ENCODE data around the gene ZC3H12D. TPM values are rescaled to one million over a fixed set of nuclear protein-coding genes. Genes with fewer than 3 reads are reported as not detected.

ZC3H12D gene
- total and polyA plus RNA-seq, 2 of the 13 experiments (the other 11 are each of a cell fraction or from before 2014, with no cell fraction given) = 1.2 to 2.7 TPM

DNA sequence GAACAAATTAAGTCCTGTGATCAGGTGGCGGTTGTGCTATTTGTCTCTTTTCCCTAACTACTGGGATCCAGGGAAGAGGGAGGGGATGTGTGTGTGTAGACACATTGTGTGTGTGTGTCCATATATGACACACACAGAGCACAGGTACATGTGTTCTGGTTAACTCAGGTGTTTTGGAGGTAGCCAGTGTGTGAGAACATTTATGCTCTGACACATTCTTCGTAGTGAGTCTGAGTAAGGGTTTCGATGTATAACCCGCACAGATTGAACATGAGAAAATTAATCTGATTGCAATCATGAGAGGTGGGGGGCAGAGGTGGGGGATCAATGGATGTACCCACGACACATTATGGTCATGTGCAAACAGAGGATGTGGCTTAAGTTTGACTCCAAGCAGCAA is 12.6 kb downstream of the ZC3H12D start:
- ATAC-seq (no peak), FAIRE-seq (no peak), DNase-seq (ENCODE audit: low spot score) (no peak)
- Histone ChIP-seq H3K9me3 (ENCODE audit: low read length) (no peaks in the 10 kb centered on the region), H2AFZ (ENCODE audit: low read length) (no peak overlapping the region), H3K27me3 (ENCODE audit: control insufficient read depth in 1 of 2, insufficient read depth in 2 of 2, low read length in 2 of 2) (no peaks in the 10 kb centered on the region), H3K4me3 (replicated peaks in 1 of 3; ENCODE audit: insufficient read depth in 1 of 3, low read depth in 2 of 3, low read length in 3 of 3) (no peak overlapping the region), H4K20me1 (ENCODE audit: insufficient read depth, low read length) (no peaks in the 10 kb centered on the region), H3K79me2 (ENCODE audit: insufficient read depth, low read length) (no peaks in the 10 kb centered on the region), H3K36me3 (replicated peaks in 1 of 2; ENCODE audit: control insufficient read depth in 1 of 2, insufficient read depth in 2 of 2, low read length in 2 of 2) (no peaks in the 10 kb centered on the region), H3K4me1 (ENCODE audit: insufficient read depth, low read length) (peaks cover 40% of the 10 kb centered on the region), H3K27ac (ENCODE audit: extremely low read length, insufficient read depth, low read length) (no peak overlapping the region), H3K4me2 (ENCODE audit: low read depth, low read length) (no peak overlapping the region), H3K9ac (ENCODE audit: insufficient read depth, low read depth, low read length) (no peak overlapping the region)
- CTCF ChIA-PET (ENCODE audit: low intra/inter-chr PET ratio, low total read pairs) = interaction anchor here (1.4 kb wide), 1 partner anchor 45 kb away, joined by 7 read pairs; no protein-coding TSS in a partner anchor
- POLR2A ChIA-PET = interaction anchor here (2.3 kb wide), 1 partner anchor 12 kb away, joined by 14 read pairs; the partner anchor contains the start of gene ZC3H12D
- in situ Hi-C loops (cut with HindIII; ENCODE audit: extremely low pct_ligation_motif_present, low pct_unique_long_range_greater_than_20kb) (no loop called here), intact Hi-C loops (cut with micrococcal nuclease; ENCODE audit: unreplicated experiment) (no loop called here)
- WGBS (ENCODE audit: low lambda C conversion rate) = 97% methylated on average over 5 of the region's 5 CpGs
- no peak for TF ChIP-seq KMT2B (CRISPR knock-in tag; IDR thresholded peaks at IDR 0.05)
- TF ChIP-seq KLF11 (CRISPR knock-in tag; IDR thresholded peaks at IDR 0.05) = no peak
- TF ChIP-seq GTF2F1 (IDR thresholded peaks at IDR 0.05; ENCODE audit: low read length) = no peak
- TF ChIP-seq, protein P1, sequence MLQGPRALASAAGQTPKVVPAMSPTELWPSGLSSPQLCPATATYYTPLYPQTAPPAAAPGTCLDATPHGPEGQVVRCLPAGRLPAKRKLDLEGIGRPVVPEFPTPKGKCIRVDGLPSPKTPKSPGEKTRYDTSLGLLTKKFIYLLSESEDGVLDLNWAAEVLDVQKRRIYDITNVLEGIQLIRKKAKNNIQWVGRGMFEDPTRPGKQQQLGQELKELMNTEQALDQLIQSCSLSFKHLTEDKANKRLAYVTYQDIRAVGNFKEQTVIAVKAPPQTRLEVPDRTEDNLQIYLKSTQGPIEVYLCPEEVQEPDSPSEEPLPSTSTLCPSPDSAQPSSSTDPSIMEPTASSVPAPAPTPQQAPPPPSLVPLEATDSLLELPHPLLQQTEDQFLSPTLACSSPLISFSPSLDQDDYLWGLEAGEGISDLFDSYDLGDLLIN (CRISPR knock-in tag; IDR thresholded peaks at IDR 0.05; ENCODE audit: borderline replicate concordance) = no peak
- no peak for TF ChIP-seq PAWR (CRISPR knock-in tag; IDR thresholded peaks at IDR 0.05; ENCODE audit: borderline replicate concordance)
- no peak for TF ChIP-seq EED (CRISPR knock-in tag; IDR thresholded peaks at IDR 0.05)
- no peak for TF ChIP-seq ZNF790 (CRISPR knock-in tag; IDR thresholded peaks at IDR 0.05; ENCODE audit: borderline replicate concordance)
- TF ChIP-seq FOXO1 (CRISPR knock-in tag; IDR thresholded peaks at IDR 0.05) = no peak
- no peak for TF ChIP-seq ZNF749 (CRISPR knock-in tag; IDR thresholded peaks at IDR 0.05; ENCODE audit: borderline replicate concordance)
- BruUV-seq (replicated peaks) = no TSS peak

- Histone ChIP-seq H3K27me3 (ENCODE audit: control insufficient read depth in 1 of 2, insufficient read depth in 2 of 2, low read length in 2 of 2) (no peaks in the 10 kb centered on the region), H3K4me1 (ENCODE audit: insufficient read depth, low read length) (peaks cover 43% of the 10 kb centered on the region), H2AFZ (ENCODE audit: low read length) (no peak overlapping the region), H3K9ac (ENCODE audit: insufficient read depth, low read depth, low read length) (no peak overlapping the region), H3K4me2 (ENCODE audit: low read depth, low read length) (no peak overlapping the region), H3K36me3 (replicated peaks in 1 of 2; ENCODE audit: control insufficient read depth in 1 of 2, insufficient read depth in 2 of 2, low read length in 2 of 2) (no peaks in the 10 kb centered on the region), H3K9me3 (ENCODE audit: low read length) (no peaks in the 10 kb centered on the region), H3K79me2 (ENCODE audit: insufficient read depth, low read length) (no peaks in the 10 kb centered on the region), H4K20me1 (ENCODE audit: insufficient read depth, low read length) (no peaks in the 10 kb centered on the region), H3K27ac (ENCODE audit: extremely low read length, insufficient read depth, low read length) (no peak overlapping the region), H3K4me3 (replicated peaks in 1 of 3; ENCODE audit: insufficient read depth in 1 of 3, low read depth in 2 of 3, low read length in 3 of 3) (no peak overlapping the region)
- intact Hi-C loops (cut with micrococcal nuclease; ENCODE audit: unreplicated experiment) = no loop called here
- POLR2A ChIA-PET = no interaction called here
- CTCF ChIA-PET (ENCODE audit: low intra/inter-chr PET ratio, low total read pairs) = no interaction called here
- DNase-seq (ENCODE audit: low spot score) (no peak), FAIRE-seq (no peak), ATAC-seq (no peak)
- WGBS (ENCODE audit: low lambda C conversion rate) = 95% methylated on average over 3 of the region's 3 CpGs
- BruUV-seq (replicated peaks) = no TSS peak
- in situ Hi-C loops (cut with HindIII; ENCODE audit: extremely low pct_ligation_motif_present, low pct_unique_long_range_greater_than_20kb) = no loop called here
- TF ChIP-seq ISX (CRISPR knock-in tag; conservative IDR thresholded peaks at IDR 0.05) (no peak), ETV5 (CRISPR knock-in tag; IDR thresholded peaks at IDR 0.05; ENCODE audit: borderline replicate concordance) (no peak), JUND (CRISPR knock-in tag; IDR thresholded peaks at IDR 0.05) (no peak), NFKBIZ (CRISPR knock-in tag; IDR thresholded peaks at IDR 0.05) (no peak), ZBTB7A (CRISPR knock-in tag; IDR thresholded peaks at IDR 0.05) (no peak), NR2F2 (IDR thresholded peaks at IDR 0.05; ENCODE audit: borderline replicate concordance, low read depth) (no peak), YEATS4 (CRISPR knock-in tag; IDR thresholded peaks at IDR 0.05; ENCODE audit: borderline replicate concordance) (no peak), MAZ (IDR thresholded peaks at IDR 0.05; ENCODE audit: borderline replicate concordance, low read depth, low read length) (no peak), MAZ (CRISPR knock-in tag; IDR thresholded peaks at IDR 0.05; ENCODE audit: low read depth) (no peak), IRX3 (CRISPR knock-in tag; IDR thresholded peaks at IDR 0.05; ENCODE audit: borderline replicate concordance, low read depth) (no peak), RFXANK (CRISPR knock-in tag; IDR thresholded peaks at IDR 0.05) (no peak), KDM4B (CRISPR knock-in tag; IDR thresholded peaks at IDR 0.05) (no peak)
- TF ChIP-seq, protein P2, sequence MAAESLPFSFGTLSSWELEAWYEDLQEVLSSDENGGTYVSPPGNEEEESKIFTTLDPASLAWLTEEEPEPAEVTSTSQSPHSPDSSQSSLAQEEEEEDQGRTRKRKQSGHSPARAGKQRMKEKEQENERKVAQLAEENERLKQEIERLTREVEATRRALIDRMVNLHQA (CRISPR knock-in tag; IDR thresholded peaks at IDR 0.05) = no peak
These were observed 13.0 kb downstream of the ZC3H12D start for GRCh38 chr6:149471801-149472200.

Data from HepG2 (cell line).